Brain microvascular endothelial cell (primary cell): ENCODE results near the gene LIMA1.

Experiments used
- DNase-seq: peaks from one replicate; pipeline ENCODE4 v3.0.0-alpha.2; 2020
- H3K27ac ChIP-seq: fragments of 250-450 bp; sonication (Bioruptor Pico); 2 replicates; pipeline ENCODE4 v1.5.1; 2020; ENCODE audit warnings: mild to moderate bottlenecking, moderate library complexity
- H3K27me3 ChIP-seq: fragments of 250-450 bp; sonication (Bioruptor Pico); replicated peaks from 2 replicates; pipeline ENCODE4 v1.5.1; 2020; ENCODE audit warnings: mild to moderate bottlenecking
- H3K36me3 ChIP-seq: fragments of 250-450 bp; sonication (Bioruptor Pico); replicated peaks from 2 replicates; pipeline ENCODE4 v1.5.1; 2020; ENCODE audit warnings: mild to moderate bottlenecking
- H3K4me3 ChIP-seq: 2 replicates; pipeline ENCODE4 v1.5.1; 2011; ENCODE audit warnings: low read depth, mild to moderate bottlenecking, control low read depth, low read length, moderate library complexity
- in situ Hi-C: cut with HindIII; loops from 2 replicates; pipeline ENCODE4 v1.10.0; 2017; ENCODE audit warnings: low sequenced_read_pairs, low pct_ligation_motif_present
- TF ChIP-seq, protein P1 (sequence below): IDR thresholded peaks from 2 replicates; pipeline ENCODE4 v1.5.1; 2011; ENCODE audit warnings: low read depth, mild to moderate bottlenecking, moderate library complexity, low read length, control low read depth, inconsistent platforms; ENCODE audit errors: missing control alignments

LIMA1 gene

DNA sequence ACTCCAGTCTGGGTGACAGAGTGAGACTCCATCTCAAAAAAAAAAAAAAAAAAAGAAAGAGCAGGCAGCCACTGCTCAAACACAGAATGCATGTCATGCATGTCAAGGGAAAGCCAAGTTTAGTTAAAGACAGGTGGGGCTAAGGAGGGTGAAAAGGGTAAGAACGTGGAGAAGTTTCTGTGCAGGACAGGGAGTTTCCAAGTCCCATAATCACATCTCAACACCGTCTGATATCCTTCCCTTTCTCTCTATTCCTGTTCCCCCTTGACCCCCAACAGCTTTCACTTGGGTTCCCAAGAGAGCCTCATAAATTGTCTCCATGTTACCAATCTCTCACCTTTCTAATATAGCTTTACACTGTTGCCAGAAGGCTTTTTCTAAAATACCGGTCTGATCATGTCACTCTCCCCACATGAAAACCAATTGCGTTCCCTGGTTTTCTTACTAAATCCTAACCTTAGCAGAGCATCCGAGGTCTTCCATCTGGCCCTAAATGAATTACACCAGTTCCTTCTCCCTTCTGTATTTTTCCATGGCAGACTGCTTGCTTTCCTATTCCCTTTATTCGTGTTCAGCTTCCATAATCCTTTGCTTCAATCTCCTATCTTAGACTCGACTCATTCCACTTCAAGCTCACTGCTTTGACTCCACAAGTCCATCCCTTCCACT lies 37.0 kb downstream of the LIMA1 start:
- no peak for DNase-seq
- in situ Hi-C loops, result no loop called here
- Histone ChIP-seq H3K27me3 (no peaks in the 10 kb centered on the region), H3K27ac (peak overlapping the region; percentile 70), H3K4me3 (no peak overlapping the region), H3K36me3 (no peaks in the 10 kb centered on the region)
- TF ChIP-seq, protein P1, sequence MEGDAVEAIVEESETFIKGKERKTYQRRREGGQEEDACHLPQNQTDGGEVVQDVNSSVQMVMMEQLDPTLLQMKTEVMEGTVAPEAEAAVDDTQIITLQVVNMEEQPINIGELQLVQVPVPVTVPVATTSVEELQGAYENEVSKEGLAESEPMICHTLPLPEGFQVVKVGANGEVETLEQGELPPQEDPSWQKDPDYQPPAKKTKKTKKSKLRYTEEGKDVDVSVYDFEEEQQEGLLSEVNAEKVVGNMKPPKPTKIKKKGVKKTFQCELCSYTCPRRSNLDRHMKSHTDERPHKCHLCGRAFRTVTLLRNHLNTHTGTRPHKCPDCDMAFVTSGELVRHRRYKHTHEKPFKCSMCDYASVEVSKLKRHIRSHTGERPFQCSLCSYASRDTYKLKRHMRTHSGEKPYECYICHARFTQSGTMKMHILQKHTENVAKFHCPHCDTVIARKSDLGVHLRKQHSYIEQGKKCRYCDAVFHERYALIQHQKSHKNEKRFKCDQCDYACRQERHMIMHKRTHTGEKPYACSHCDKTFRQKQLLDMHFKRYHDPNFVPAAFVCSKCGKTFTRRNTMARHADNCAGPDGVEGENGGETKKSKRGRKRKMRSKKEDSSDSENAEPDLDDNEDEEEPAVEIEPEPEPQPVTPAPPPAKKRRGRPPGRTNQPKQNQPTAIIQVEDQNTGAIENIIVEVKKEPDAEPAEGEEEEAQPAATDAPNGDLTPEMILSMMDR, result no peak

DNA sequence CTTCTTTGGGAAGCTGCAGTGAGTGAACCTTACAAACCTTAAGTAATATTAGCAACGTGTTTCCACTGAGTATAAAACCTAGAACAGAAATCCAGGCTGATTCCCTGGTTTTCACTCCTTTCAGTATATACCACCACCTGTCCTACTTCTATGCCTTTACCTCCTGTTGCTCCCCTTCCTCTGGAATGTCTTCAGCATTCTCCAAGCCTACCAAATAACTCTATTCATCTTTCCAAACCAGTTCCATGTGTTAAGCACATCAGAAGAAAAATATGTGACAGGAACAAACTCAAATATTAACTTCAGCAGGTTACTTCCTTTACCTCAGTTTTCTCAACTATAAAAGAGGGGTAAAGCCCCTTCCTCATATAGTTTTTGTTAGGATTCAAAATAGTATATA lies 39.8 kb downstream of the LIMA1 start:
- no peaks in the 10 kb centered on the region for H3K36me3 ChIP-seq
- H3K27me3 ChIP-seq, result no peaks in the 10 kb centered on the region
- H3K27ac ChIP-seq, result peak overlapping the region; percentile 86
- in situ Hi-C loops, result no loop called here
- no peak for DNase-seq
- no peak overlapping the region for H3K4me3 ChIP-seq
- TF ChIP-seq, protein P1, result no peak

DNA sequence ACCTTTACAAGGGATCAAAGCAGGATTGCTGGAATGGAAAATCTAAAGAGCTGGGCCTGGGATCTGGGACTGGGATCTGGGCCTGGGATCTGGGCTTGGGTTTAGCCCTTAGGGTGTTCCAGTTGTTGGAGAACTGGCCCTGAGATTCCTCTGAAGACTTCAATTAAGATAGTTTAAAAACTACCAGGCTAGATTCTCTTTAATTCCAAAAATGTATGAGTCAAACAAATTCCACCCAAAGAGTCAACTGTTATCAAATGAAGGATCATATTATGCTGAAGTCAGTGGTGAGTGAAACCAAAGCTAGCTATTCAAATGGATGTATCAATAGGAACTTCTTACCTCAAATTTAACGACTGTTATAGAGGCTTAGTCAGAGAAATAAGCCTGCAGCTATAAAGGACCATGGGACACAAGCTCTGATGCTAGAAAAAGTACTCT lies 40.5 kb downstream of the LIMA1 start:
- no peak overlapping the region for H3K4me3 ChIP-seq
- TF ChIP-seq, protein P1, result no peak
- no peak for DNase-seq
- H3K27me3 ChIP-seq, result no peaks in the 10 kb centered on the region
- no peaks in the 10 kb centered on the region for H3K36me3 ChIP-seq
- peak overlapping the region; percentile 86 for H3K27ac ChIP-seq
- in situ Hi-C loops, result no loop called here

DNA sequence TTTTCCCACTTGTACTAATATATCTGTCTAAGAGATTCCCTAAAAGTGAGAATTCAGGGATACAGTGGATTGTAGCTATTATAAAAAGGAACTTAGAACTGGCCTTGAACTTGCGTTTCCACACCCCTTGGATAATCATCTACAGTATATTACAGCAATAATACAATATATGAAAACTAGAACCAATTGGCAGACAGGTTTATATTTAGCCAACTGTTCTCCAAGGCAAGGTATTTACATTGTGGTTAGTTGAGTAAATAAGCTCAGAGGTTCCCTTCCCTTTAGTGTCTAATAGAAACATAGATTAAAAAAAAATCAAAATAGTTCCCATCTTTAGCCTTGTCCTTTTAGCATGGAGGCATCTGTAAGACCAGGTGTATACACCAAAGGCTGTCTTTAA lies 42.1 kb downstream of the LIMA1 start:
- TF ChIP-seq, protein P1, result no peak
- no peak overlapping the region for H3K4me3 ChIP-seq
- H3K36me3 ChIP-seq, result no peaks in the 10 kb centered on the region
- in situ Hi-C loops, result no loop called here
- no peaks in the 10 kb centered on the region for H3K27me3 ChIP-seq
- no peak for DNase-seq
- H3K27ac ChIP-seq, result peak overlapping the region; percentile 76

DNA sequence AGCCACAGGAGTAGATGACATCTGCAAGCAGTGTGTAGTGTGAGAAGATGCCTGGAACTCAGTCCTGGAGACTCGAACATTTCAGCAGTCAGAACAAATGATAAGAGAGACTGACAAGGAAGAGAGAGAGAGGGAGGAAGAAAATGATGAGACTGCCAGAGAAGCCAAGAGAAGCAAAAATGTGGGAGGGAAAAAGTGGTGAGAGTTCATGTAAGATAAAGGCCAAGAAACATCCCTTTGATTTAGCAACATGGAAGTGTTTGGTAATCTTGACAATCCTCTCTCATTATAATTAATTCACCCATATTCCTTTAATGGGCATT lies 42.6 kb downstream of the LIMA1 start:
- Histone ChIP-seq H3K27me3 (no peaks in the 10 kb centered on the region), H3K4me3 (no peak overlapping the region), H3K27ac (peak overlapping the region; percentile 76), H3K36me3 (no peaks in the 10 kb centered on the region)
- TF ChIP-seq, protein P1, result no peak
- in situ Hi-C loops, result no loop called here
- DNase-seq, result no peak

DNA sequence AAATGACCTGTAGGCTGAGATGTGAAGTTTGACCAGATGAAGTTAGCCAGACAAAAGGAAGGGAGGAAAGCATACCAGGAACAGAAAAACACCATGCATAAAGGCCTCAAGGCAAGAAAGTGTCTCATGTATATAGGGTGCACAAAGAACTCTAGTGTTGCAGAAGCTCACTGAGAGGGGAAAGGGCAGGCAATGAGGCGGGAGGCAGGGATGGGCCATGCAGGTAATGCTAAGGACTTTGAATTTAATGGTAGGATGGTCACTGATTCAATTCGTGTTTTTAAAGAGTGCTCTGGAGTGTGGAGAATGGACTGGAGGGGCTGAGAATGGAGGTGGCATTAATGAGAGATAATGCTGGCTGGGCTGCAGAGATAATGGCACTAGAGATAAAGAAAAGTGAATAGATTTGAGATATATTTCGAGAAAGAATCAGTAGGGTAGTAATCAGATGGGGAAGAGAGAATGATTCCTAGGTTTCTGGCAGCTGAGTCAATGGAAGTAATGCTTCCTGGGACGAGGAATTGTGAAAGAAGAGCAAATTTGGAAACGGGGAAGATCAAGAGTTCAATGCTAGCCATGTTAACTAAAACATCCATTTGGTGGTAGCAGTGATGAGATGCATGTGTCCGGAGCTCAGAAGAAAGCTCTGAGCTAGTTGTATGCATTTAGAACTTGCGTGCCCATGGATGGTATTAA lies 43.1 kb downstream of the LIMA1 start:
- H3K4me3 ChIP-seq, result no peak overlapping the region
- in situ Hi-C loops, result no loop called here
- H3K27ac ChIP-seq, result no peak overlapping the region
- H3K27me3 ChIP-seq, result no peaks in the 10 kb centered on the region
- TF ChIP-seq, protein P1, result no peak
- no peak for DNase-seq
- no peaks in the 10 kb centered on the region for H3K36me3 ChIP-seq
